Mucosa of rectum (tissue), 2 donors: ENCODE data around the gene BCO1.
A peak's percentile ranks its signal among the peaks of the same experiment; 100 is the strongest.

Experiments used
- H3K27ac ChIP-seq, 2 donors: one replicate each; pipeline ENCODE4 v1.7.0; 2013; ENCODE audit warnings: inconsistent platforms in 2 of 2, low read depth in 2 of 2, low read length in 2 of 2
- H3K27me3 ChIP-seq, 2 donors: one replicate each; pipeline ENCODE4 v1.7.0; 2013; ENCODE audit warnings: low read length in 2 of 2; ENCODE audit not compliant: control insufficient read depth in 2 of 2, insufficient read depth in 2 of 2
- H3K36me3 ChIP-seq, 2 donors: one replicate each; pipeline ENCODE4 v1.7.0; 2013; ENCODE audit warnings: low read length in 2 of 2; ENCODE audit not compliant: control insufficient read depth in 2 of 2, insufficient read depth in 2 of 2
- H3K4me1 ChIP-seq, 2 donors: one replicate each; pipeline ENCODE4 v1.7.0; 2013; ENCODE audit warnings: low read length in 2 of 2, mild to moderate bottlenecking in 1 of 2; ENCODE audit not compliant: control insufficient read depth in 2 of 2, insufficient read depth in 2 of 2
- H3K4me3 ChIP-seq, 2 donors: one replicate each; pipeline ENCODE4 v1.7.0; 2013; ENCODE audit warnings: low read length in 2 of 2
- H3K9ac ChIP-seq, 2 donors: one replicate each; pipeline ENCODE4 v1.7.0; 2013; ENCODE audit warnings: low read length in 2 of 2, low read depth in 1 of 2, mild to moderate bottlenecking in 1 of 2
- H3K9me3 ChIP-seq, 2 donors: one replicate each; pipeline ENCODE4 v1.7.0; 2013; ENCODE audit warnings: low read length in 2 of 2; ENCODE audit not compliant: control insufficient read depth in 2 of 2
- donor health status: healthy.
- donor health status: Normal muscosa, but diverticular disease.

The BCO1 gene

GRCh38 chr16:81231014-81231413 is 7.5 kb upstream of the BCO1 start:
- Histone ChIP-seq H3K36me3 (no peaks in the 10 kb centered on the region), H3K4me3 (no peak overlapping the region), H3K9ac (no peak overlapping the region), H3K27me3 (peaks cover 0 to 2% of the 10 kb centered on the region in 2 donors), H3K9me3 (no peaks in the 10 kb centered on the region), H3K27ac (no peak overlapping the region), H3K4me1 (no peaks in the 10 kb centered on the region)

- no peak overlapping the region for H3K27ac ChIP-seq
- no peak overlapping the region for H3K9ac ChIP-seq
- peaks cover 0 to 2% of the 10 kb centered on the region in 2 donors for H3K27me3 ChIP-seq
- H3K4me1 ChIP-seq, result no peaks in the 10 kb centered on the region
- no peaks in the 10 kb centered on the region for H3K9me3 ChIP-seq
- H3K4me3 ChIP-seq, result no peak overlapping the region
- H3K36me3 ChIP-seq, result no peaks in the 10 kb centered on the region
Observed at GRCh38 chr16:81232740-81233367, 5.6 kb upstream of the BCO1 start.

- Histone ChIP-seq H3K36me3 (no peaks in the 10 kb centered on the region), H3K27ac (peak overlapping the region in 1 of 2 donors; percentile 72), H3K4me1 (peaks cover 0 to 7% of the 10 kb centered on the region in 2 donors), H3K27me3 (no peaks in the 10 kb centered on the region), H3K4me3 (no peak overlapping the region), H3K9ac (no peak overlapping the region), H3K9me3 (no peaks in the 10 kb centered on the region)
Observed at GRCh38 chr16:81237282-81237681, 1.2 kb upstream of the BCO1 start.

GRCh38 chr16:81237942-81238295 is 570 bp upstream of the BCO1 start:
- Histone ChIP-seq H3K9me3 (no peaks in the 10 kb centered on the region), H3K27ac (peak overlapping the region; percentile 70 to 72), H3K4me1 (peaks cover 0 to 7% of the 10 kb centered on the region in 2 donors), H3K4me3 (peak overlapping the region; percentile 52 to 66), H3K9ac (peak overlapping the region; percentile 41 to 48), H3K27me3 (no peaks in the 10 kb centered on the region), H3K36me3 (no peaks in the 10 kb centered on the region)

- Histone ChIP-seq H3K9me3 (no peaks in the 10 kb centered on the region), H3K4me3 (peak overlapping the region; percentile 52 to 66), H3K27ac (no peak overlapping the region), H3K36me3 (no peaks in the 10 kb centered on the region), H3K27me3 (no peaks in the 10 kb centered on the region), H3K9ac (peak overlapping the region in 1 of 2 donors; percentile 41), H3K4me1 (peaks cover 0 to 7% of the 10 kb centered on the region in 2 donors)
Observed at GRCh38 chr16:81239367-81240121, 1.1 kb downstream of the BCO1 start.

GRCh38 chr16:81241706-81242105 is 3.2 kb downstream of the BCO1 start:
- Histone ChIP-seq H3K9ac (no peak overlapping the region), H3K36me3 (no peaks in the 10 kb centered on the region), H3K27me3 (no peaks in the 10 kb centered on the region), H3K27ac (no peak overlapping the region), H3K4me1 (peaks cover 0 to 7% of the 10 kb centered on the region in 2 donors), H3K9me3 (no peaks in the 10 kb centered on the region), H3K4me3 (no peak overlapping the region)

GRCh38 chr16:81242977-81243618 is 4.6 kb downstream of the BCO1 start:
- no peaks in the 10 kb centered on the region for H3K36me3 ChIP-seq
- H3K9ac ChIP-seq, result no peak overlapping the region
- H3K9me3 ChIP-seq, result no peaks in the 10 kb centered on the region
- H3K27ac ChIP-seq, result no peak overlapping the region
- H3K4me3 ChIP-seq, result no peak overlapping the region
- H3K27me3 ChIP-seq, result no peaks in the 10 kb centered on the region
- H3K4me1 ChIP-seq, result peaks cover 0 to 7% of the 10 kb centered on the region in 2 donors

- Histone ChIP-seq H3K4me3 (no peak overlapping the region), H3K36me3 (no peaks in the 10 kb centered on the region), H3K4me1 (peaks cover 0 to 7% of the 10 kb centered on the region in 2 donors), H3K9me3 (no peaks in the 10 kb centered on the region), H3K9ac (no peak overlapping the region), H3K27ac (no peak overlapping the region), H3K27me3 (no peaks in the 10 kb centered on the region)
Observed at GRCh38 chr16:81243942-81244341, 5.5 kb downstream of the BCO1 start.

GRCh38 chr16:81251871-81252270 is 13.4 kb downstream of the BCO1 start:
- Histone ChIP-seq H3K27ac (no peak overlapping the region), H3K4me1 (no peaks in the 10 kb centered on the region), H3K36me3 (no peaks in the 10 kb centered on the region), H3K9me3 (no peaks in the 10 kb centered on the region), H3K27me3 (no peaks in the 10 kb centered on the region), H3K4me3 (no peak overlapping the region), H3K9ac (no peak overlapping the region)

GRCh38 chr16:81253141-81253540 is 14.7 kb downstream of the BCO1 start:
- H3K4me3 ChIP-seq, result no peak overlapping the region
- no peaks in the 10 kb centered on the region for H3K36me3 ChIP-seq
- H3K9me3 ChIP-seq, result no peaks in the 10 kb centered on the region
- H3K27me3 ChIP-seq, result no peaks in the 10 kb centered on the region
- no peaks in the 10 kb centered on the region for H3K4me1 ChIP-seq
- no peak overlapping the region for H3K9ac ChIP-seq
- no peak overlapping the region for H3K27ac ChIP-seq
